Stomach smooth muscle (tissue), 2 donors: Measurements from ENCODE around the gene TP53I11.

Experiments used
- H3K27ac ChIP-seq: one replicate; pipeline ENCODE4 v1.7.0; 2013; ENCODE audit warnings: mild to moderate bottlenecking, low read length, inconsistent platforms
- H3K27me3 ChIP-seq, 2 donors: one replicate each; pipeline ENCODE4 v1.7.0; 2013; ENCODE audit warnings: low read length in 2 of 2; ENCODE audit not compliant: insufficient read depth in 2 of 2, control insufficient read depth in 1 of 2
- H3K36me3 ChIP-seq, 2 donors: one replicate each; pipeline ENCODE4 v1.7.0; 2013; ENCODE audit warnings: low read length in 2 of 2; ENCODE audit not compliant: control insufficient read depth in 2 of 2, insufficient read depth in 2 of 2
- H3K4me1 ChIP-seq: one replicate; pipeline ENCODE4 v1.7.0; 2013; ENCODE audit warnings: low read length; ENCODE audit not compliant: control insufficient read depth, insufficient read depth
- H3K4me3 ChIP-seq, 2 donors: one replicate each; pipeline ENCODE4 v1.7.0; 2013; ENCODE audit warnings: low read length in 2 of 2
- H3K9ac ChIP-seq, 2 donors: one replicate each; pipeline ENCODE4 v1.7.0; 2013; ENCODE audit warnings: low read length in 2 of 2, mild to moderate bottlenecking in 1 of 2
- H3K9me3 ChIP-seq, 2 donors: one replicate each; pipeline ENCODE4 v1.7.0; 2013; ENCODE audit warnings: low read length in 2 of 2; ENCODE audit not compliant: control insufficient read depth in 2 of 2
- donor health status: healthy.
- donor health status: Pancreatic carcinoma.

The TP53I11 gene

DNA sequence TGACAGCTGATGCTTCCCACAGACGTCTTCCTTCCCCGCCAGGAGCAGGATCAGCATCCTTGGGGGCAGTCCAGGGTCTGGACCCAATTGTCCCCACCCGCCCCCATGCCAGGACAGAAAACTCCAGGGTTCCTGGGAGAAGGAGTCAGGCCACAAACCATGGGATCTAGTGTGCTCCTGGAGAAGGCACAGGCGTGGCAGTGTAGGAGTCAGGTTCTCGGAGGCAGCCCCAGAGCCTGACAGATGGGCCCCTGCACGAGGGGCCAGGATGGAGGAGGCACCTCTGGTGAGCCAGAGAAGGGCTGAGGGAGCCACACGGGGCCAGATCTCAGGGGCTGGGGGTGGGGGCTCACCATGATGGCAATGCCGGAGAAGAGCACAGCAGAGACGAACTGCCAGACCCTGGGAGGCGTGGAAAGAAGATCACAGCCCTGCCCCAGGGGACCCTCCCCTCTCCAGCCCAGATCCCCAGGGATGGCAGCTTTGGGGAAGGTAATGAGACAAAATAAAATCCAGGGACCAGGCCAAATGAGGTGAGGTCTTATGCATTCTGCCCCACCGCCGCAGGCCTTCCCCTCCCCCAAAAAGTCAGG is 13.6 kb downstream of the TP53I11 start:
- H3K4me1 ChIP-seq, result peaks cover 14% of the 10 kb centered on the region
- no peak overlapping the region for H3K9ac ChIP-seq
- peaks cover 0 to 4% of the 10 kb centered on the region in 2 donors for H3K36me3 ChIP-seq
- H3K27me3 ChIP-seq, result no peaks in the 10 kb centered on the region
- H3K9me3 ChIP-seq, result no peaks in the 10 kb centered on the region
- no peak overlapping the region for H3K27ac ChIP-seq
- H3K4me3 ChIP-seq, result no peak overlapping the region

GRCh38 chr11:44936525-44936924 is 14.2 kb downstream of the TP53I11 start:
- Histone ChIP-seq H3K9me3 (no peaks in the 10 kb centered on the region), H3K9ac (no peak overlapping the region), H3K4me3 (no peak overlapping the region), H3K27me3 (no peaks in the 10 kb centered on the region), H3K36me3 (peaks cover 0 to 4% of the 10 kb centered on the region in 2 donors), H3K27ac (no peak overlapping the region), H3K4me1 (peaks cover 9% of the 10 kb centered on the region)

DNA sequence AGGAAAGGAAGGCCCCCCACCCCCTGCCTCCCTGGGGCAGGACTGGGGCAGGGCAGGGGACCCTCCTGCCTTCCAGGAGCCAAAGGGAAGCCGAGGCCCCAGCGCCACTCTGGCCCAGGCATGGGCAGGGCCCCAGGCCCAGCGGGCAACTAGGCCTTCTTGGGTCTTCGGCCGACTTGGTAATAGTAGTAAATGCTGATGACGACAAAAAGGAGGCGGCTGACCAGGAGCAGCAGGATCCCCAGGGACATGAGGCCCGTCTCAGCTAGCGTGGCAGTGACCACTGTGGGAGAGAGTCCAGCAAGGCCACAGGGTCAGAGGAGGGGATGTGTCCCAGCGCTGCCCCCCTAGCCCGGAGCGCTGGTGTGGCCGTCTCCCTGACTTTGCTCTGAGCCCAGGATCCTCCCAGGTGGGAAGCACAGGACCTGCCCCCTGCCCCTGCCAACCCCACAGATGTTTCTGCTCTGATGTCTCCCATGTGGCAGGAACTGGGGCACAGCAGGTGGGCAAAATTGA is 15.9 kb downstream of the TP53I11 start:
- Histone ChIP-seq H3K27ac (no peak overlapping the region), H3K4me3 (no peak overlapping the region), H3K36me3 (peaks cover 5 to 11% of the 10 kb centered on the region in 2 donors), H3K4me1 (no peaks in the 10 kb centered on the region), H3K9me3 (no peaks in the 10 kb centered on the region), H3K27me3 (no peaks in the 10 kb centered on the region), H3K9ac (no peak overlapping the region)

DNA sequence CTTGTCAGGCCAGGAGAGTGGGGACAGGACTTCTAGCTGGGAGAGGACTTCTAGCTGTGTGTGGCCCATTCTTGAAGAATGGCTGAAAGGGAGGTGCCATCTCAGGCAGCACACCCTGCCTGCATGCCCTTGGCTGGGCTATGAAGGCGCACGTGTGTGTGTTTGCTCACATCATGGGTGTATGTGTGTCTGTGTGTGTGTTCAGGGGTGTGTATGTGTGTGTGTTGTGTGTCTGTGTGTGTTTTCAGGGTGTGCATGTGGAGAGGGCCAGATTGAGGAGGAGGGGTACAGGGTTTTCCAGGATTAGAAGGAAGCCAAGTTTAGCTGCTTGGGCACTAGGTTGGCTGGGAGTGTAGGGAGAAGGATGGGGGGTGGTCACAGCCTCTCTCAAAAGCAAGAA is 16.6 kb downstream of the TP53I11 start:
- Histone ChIP-seq H3K27ac (no peak overlapping the region), H3K27me3 (no peaks in the 10 kb centered on the region), H3K4me1 (no peaks in the 10 kb centered on the region), H3K36me3 (peaks cover 5 to 15% of the 10 kb centered on the region in 2 donors), H3K9me3 (no peaks in the 10 kb centered on the region), H3K4me3 (no peak overlapping the region), H3K9ac (no peak overlapping the region)

DNA sequence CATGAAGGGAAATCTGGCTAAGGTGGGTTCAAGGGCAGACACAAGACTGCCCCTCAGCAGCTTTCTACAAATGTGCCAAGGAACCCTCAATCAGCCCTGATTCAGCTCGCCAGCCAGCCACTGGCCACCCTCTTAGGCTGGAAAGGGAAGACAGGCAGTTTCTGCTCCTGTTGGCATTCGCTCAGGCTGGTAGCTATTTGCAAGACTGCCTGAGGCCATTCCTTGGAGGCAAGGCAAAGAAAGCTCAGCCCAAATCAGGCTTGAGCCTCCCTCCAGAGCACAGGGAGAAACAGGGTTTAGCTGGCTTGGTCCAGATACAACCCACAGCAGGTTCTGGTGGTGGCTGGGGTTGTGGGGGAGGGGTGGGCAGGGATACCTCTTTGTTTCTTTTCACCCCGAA is 19.2 kb downstream of the TP53I11 start:
- Histone ChIP-seq H3K27me3 (no peaks in the 10 kb centered on the region), H3K9ac (no peak overlapping the region), H3K4me3 (no peak overlapping the region), H3K36me3 (peaks cover 14 to 15% of the 10 kb centered on the region in 2 donors), H3K4me1 (peaks cover 6% of the 10 kb centered on the region), H3K9me3 (no peaks in the 10 kb centered on the region), H3K27ac (no peak overlapping the region)

- H3K27ac ChIP-seq, result no peak overlapping the region
- no peaks in the 10 kb centered on the region for H3K9me3 ChIP-seq
- peaks cover 7% of the 10 kb centered on the region for H3K4me1 ChIP-seq
- no peak overlapping the region for H3K4me3 ChIP-seq
- no peaks in the 10 kb centered on the region for H3K27me3 ChIP-seq
- H3K36me3 ChIP-seq, result peaks cover 14 to 15% of the 10 kb centered on the region in 2 donors
- H3K9ac ChIP-seq, result no peak overlapping the region
These were observed 19.9 kb downstream of the TP53I11 start for GRCh38 chr11:44930588-44931302.

DNA sequence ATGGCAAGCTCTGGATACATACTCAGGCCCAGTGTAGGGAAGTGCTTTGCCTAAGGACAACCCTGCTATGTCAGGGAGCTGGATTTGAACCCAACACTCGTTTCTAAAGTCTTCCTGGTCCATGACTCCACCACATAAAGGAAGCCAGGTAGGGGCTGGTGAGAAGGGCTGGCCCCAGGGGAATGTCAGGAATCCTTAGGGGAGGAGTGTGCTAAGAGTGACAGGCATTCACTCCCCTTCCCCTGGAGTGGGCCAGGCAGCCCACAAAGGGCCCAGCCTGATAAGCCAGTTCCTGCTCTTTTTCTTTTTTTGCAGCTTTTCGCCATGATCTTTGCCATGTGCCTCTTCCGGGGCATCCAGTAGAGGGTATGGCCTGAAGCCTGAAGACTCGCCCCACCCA is 21.9 kb downstream of the TP53I11 start:
- H3K4me3 ChIP-seq, result no peak overlapping the region
- peaks cover 13 to 19% of the 10 kb centered on the region in 2 donors for H3K36me3 ChIP-seq
- peaks cover 16% of the 10 kb centered on the region for H3K4me1 ChIP-seq
- H3K9ac ChIP-seq, result no peak overlapping the region
- H3K27me3 ChIP-seq, result no peaks in the 10 kb centered on the region
- no peak overlapping the region for H3K27ac ChIP-seq
- H3K9me3 ChIP-seq, result no peaks in the 10 kb centered on the region

DNA sequence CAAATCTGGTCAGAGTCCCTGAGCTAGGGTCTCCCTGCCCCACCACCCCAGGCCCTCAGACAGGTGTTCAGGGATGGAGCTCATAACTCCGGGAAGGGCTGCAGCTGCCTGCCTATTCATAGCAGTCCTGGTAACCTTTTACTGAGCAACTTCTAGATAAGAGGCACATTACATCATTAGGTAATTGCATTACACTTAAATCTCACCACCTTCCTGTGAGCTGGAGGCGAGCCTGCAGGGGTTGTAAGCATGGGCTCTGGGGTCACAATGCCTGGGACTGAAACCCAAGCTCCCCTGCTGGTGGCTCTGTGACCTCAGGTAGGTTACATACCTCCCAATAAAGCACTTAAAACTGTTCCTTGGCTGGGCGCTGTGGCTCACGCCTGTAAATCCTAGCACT is 22.5 kb downstream of the TP53I11 start:
- H3K27me3 ChIP-seq, result no peaks in the 10 kb centered on the region
- no peak overlapping the region for H3K9ac ChIP-seq
- no peak overlapping the region for H3K4me3 ChIP-seq
- no peaks in the 10 kb centered on the region for H3K9me3 ChIP-seq
- peaks cover 16% of the 10 kb centered on the region for H3K4me1 ChIP-seq
- H3K36me3 ChIP-seq, result peaks cover 17 to 20% of the 10 kb centered on the region in 2 donors
- no peak overlapping the region for H3K27ac ChIP-seq

GRCh38 chr11:44927174-44927661 is 23.5 kb downstream of the TP53I11 start:
- Histone ChIP-seq H3K4me1 (peaks cover 16% of the 10 kb centered on the region), H3K4me3 (no peak overlapping the region), H3K36me3 (peaks cover 18 to 23% of the 10 kb centered on the region in 2 donors), H3K27ac (no peak overlapping the region), H3K9me3 (no peaks in the 10 kb centered on the region), H3K27me3 (no peaks in the 10 kb centered on the region), H3K9ac (no peak overlapping the region)

DNA sequence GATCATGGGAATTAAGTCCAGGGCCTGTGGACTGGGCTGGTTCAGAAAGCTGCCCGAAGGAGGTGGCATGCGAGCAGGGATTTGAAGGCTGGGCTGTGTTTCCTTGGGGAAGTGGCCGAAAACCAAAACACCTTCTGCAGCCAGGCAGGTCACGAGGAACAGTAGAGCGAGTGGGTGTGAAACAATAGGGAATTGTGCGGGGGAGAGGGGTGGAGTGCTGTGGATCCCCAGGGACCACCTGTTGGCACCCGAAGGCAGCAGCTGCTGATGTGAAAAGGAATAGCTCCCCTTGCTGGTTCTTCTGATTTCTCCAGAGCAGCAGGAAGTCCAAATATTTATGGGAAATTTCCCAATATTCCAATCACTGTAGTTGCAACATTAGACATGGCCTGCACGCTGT is 24.6 kb downstream of the TP53I11 start:
- Histone ChIP-seq H3K36me3 (peaks cover 25 to 27% of the 10 kb centered on the region in 2 donors), H3K27me3 (no peaks in the 10 kb centered on the region), H3K9me3 (no peaks in the 10 kb centered on the region), H3K27ac (no peak overlapping the region), H3K4me1 (peaks cover 16% of the 10 kb centered on the region), H3K4me3 (no peak overlapping the region), H3K9ac (no peak overlapping the region)

- peaks cover 31 to 35% of the 10 kb centered on the region in 2 donors for H3K36me3 ChIP-seq
- peaks cover 16% of the 10 kb centered on the region for H3K4me1 ChIP-seq
- no peak overlapping the region for H3K9ac ChIP-seq
- no peaks in the 10 kb centered on the region for H3K27me3 ChIP-seq
- H3K4me3 ChIP-seq, result no peak overlapping the region
- no peak overlapping the region for H3K27ac ChIP-seq
- no peaks in the 10 kb centered on the region for H3K9me3 ChIP-seq
These were observed 26.9 kb downstream of the TP53I11 start for GRCh38 chr11:44923806-44924205.
